ENCODE measurements around the gene PIK3R1.

The PIK3R1 gene

GRCh38 chr5:68303038-68303738 lies 87.6 kb downstream of the PIK3R1 start:
- H3K79me2 ChIP-seq (ENCODE audit: control insufficient read depth, low read length), result no peaks in the 10 kb centered on the region
- TF ChIP-seq EZH2phosphoT487 (IDR thresholded peaks at IDR 0.05; ENCODE audit: borderline replicate concordance, low read length), result no peak
- no peak for TF ChIP-seq CTCF (IDR thresholded peaks at IDR 0.05; ENCODE audit: low read depth, low read length, poor library complexity, severe bottlenecking)
- no peaks in the 10 kb centered on the region for H3F3A ChIP-seq (ENCODE audit: control insufficient read depth, insufficient read depth)
- H3K4me3 ChIP-seq (ENCODE audit: low read length), result no peak overlapping the region
- H3K27ac ChIP-seq (ENCODE audit: low read depth, low read length), result no peak overlapping the region
- no peaks in the 10 kb centered on the region for H3K9me2 ChIP-seq (replicated peaks; ENCODE audit: control insufficient read depth, low read length)
- no peaks in the 10 kb centered on the region for H3K27me3 ChIP-seq (ENCODE audit: control insufficient read depth, low read length)
- no peaks in the 10 kb centered on the region for H3K4me1 ChIP-seq (ENCODE audit: control insufficient read depth, low read length)
- peaks cover 14% of the 10 kb centered on the region for H3K36me3 ChIP-seq (ENCODE audit: control insufficient read depth, low read length)
- H3K9me3 ChIP-seq (ENCODE audit: control insufficient read depth, insufficient read depth, low read length), result no peaks in the 10 kb centered on the region
- no peak overlapping the region for H3K4me2 ChIP-seq (ENCODE audit: low read length)
- no peaks in the 10 kb centered on the region for H4K20me1 ChIP-seq (ENCODE audit: control insufficient read depth, insufficient read depth, low read depth, low read length)

GRCh38 chr5:68303754-68304420 lies 88.3 kb downstream of the PIK3R1 start:
- no peak overlapping the region for H3K4me2 ChIP-seq (ENCODE audit: low read length)
- H3F3A ChIP-seq (ENCODE audit: control insufficient read depth, insufficient read depth), result no peaks in the 10 kb centered on the region

GRCh38 chr5:68304421-68305052 lies 89.0 kb downstream of the PIK3R1 start:
- Histone ChIP-seq H3K27ac (ENCODE audit: low read depth, low read length) (no peak overlapping the region), H3K4me3 (ENCODE audit: low read length) (no peak overlapping the region), H3F3A (ENCODE audit: control insufficient read depth, insufficient read depth) (no peaks in the 10 kb centered on the region), H3K9me3 (ENCODE audit: control insufficient read depth, insufficient read depth, low read length) (no peaks in the 10 kb centered on the region), H3K79me2 (ENCODE audit: control insufficient read depth, low read length) (no peaks in the 10 kb centered on the region), H3K4me1 (ENCODE audit: control insufficient read depth, low read length) (no peaks in the 10 kb centered on the region), H3K4me2 (ENCODE audit: low read length) (no peak overlapping the region), H3K36me3 (ENCODE audit: control insufficient read depth, low read length) (peaks cover 5% of the 10 kb centered on the region), H4K20me1 (ENCODE audit: control insufficient read depth, insufficient read depth, low read depth, low read length) (no peaks in the 10 kb centered on the region), H3K27me3 (ENCODE audit: control insufficient read depth, low read length) (no peaks in the 10 kb centered on the region), H3K9me2 (replicated peaks; ENCODE audit: control insufficient read depth, low read length) (no peaks in the 10 kb centered on the region)
- no peak for TF ChIP-seq EZH2phosphoT487 (IDR thresholded peaks at IDR 0.05; ENCODE audit: borderline replicate concordance, low read length)
- TF ChIP-seq CTCF (IDR thresholded peaks at IDR 0.05; ENCODE audit: low read depth, low read length, poor library complexity, severe bottlenecking), result no peak

More at GRCh38 chr5:68303754-68304420, 88.3 kb downstream of the PIK3R1 start:
- TF ChIP-seq EZH2phosphoT487 (IDR thresholded peaks at IDR 0.05; ENCODE audit: borderline replicate concordance, low read length), result no peak
- TF ChIP-seq CTCF (IDR thresholded peaks at IDR 0.05; ENCODE audit: low read depth, low read length, poor library complexity, severe bottlenecking), result no peak
- Histone ChIP-seq H3K36me3 (ENCODE audit: control insufficient read depth, low read length) (peaks cover 12% of the 10 kb centered on the region), H3K27ac (ENCODE audit: low read depth, low read length) (no peak overlapping the region), H3K9me3 (ENCODE audit: control insufficient read depth, insufficient read depth, low read length) (no peaks in the 10 kb centered on the region), H3K79me2 (ENCODE audit: control insufficient read depth, low read length) (no peaks in the 10 kb centered on the region), H3K4me1 (ENCODE audit: control insufficient read depth, low read length) (no peaks in the 10 kb centered on the region), H4K20me1 (ENCODE audit: control insufficient read depth, insufficient read depth, low read depth, low read length) (no peaks in the 10 kb centered on the region), H3K27me3 (ENCODE audit: control insufficient read depth, low read length) (no peaks in the 10 kb centered on the region), H3K9me2 (replicated peaks; ENCODE audit: control insufficient read depth, low read length) (no peaks in the 10 kb centered on the region), H3K4me3 (ENCODE audit: low read length) (no peak overlapping the region)
